ENCODE measurements around the gene FAM171A2.

FAM171A2 gene

GRCh38 chr17:44389723-44390202, 26.1 kb upstream of the FAM171A2 start:
- DNase-seq (ENCODE audit: low spot score): no peak
- in situ Hi-C loops (cut with MboI; ENCODE audit: low sequenced_read_pairs, unreplicated experiment): no loop called here
- no peak for TF ChIP-seq CTCF (IDR thresholded peaks at IDR 0.05; ENCODE audit: borderline replicate concordance, control extremely low read depth, extremely low read depth, insufficient read depth, missing control alignments)

- no peak for TF ChIP-seq CTCF (IDR thresholded peaks at IDR 0.05; ENCODE audit: borderline replicate concordance, control extremely low read depth, extremely low read depth, insufficient read depth, missing control alignments)
- in situ Hi-C loops (cut with MboI; ENCODE audit: low sequenced_read_pairs, unreplicated experiment): no loop called here
These were observed 25.6 kb upstream of the FAM171A2 start, which contains the start of gene ITGA2B for GRCh38 chr17:44389281-44389680. Gene ITGA2B (minus strand): TSS chr17:44389649. CDS start chr17:44389473, 176 bp downstream.

DNA sequence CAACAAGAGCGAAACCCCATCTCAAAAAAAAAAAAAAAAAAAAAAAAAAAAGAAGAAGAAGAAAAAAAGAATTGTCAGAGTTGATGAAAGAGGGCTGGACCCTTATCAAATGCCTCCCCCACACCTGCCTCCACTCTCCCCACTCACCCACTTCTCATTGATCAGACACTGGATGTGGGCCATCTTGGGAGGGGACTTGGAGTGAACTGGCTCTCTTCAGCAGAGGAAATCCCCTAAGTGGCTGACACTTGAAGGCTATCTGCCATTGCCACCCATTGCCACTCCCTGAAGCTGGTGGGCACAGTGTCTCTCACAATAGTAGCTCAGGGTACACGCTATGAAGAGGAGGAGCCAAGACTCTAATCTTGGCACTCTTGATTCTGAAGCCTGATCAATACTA, 24.2 kb upstream of the FAM171A2 start:
- TF ChIP-seq CTCF (IDR thresholded peaks at IDR 0.05; ENCODE audit: borderline replicate concordance, control extremely low read depth, extremely low read depth, insufficient read depth, missing control alignments): no peak
- in situ Hi-C loops (cut with MboI; ENCODE audit: low sequenced_read_pairs, unreplicated experiment): no loop called here
- no peak for DNase-seq (ENCODE audit: low spot score)

More at GRCh38 chr17:44389281-44389680, 25.6 kb upstream of the FAM171A2 start, which contains the start of gene ITGA2B:
- DNase-seq (ENCODE audit: low spot score): no peak

GRCh38 chr17:44386182-44386525, 22.5 kb upstream of the FAM171A2 start:
- TF ChIP-seq CTCF (IDR thresholded peaks at IDR 0.05; ENCODE audit: borderline replicate concordance, control extremely low read depth, extremely low read depth, insufficient read depth, missing control alignments): no peak
- in situ Hi-C loops (cut with MboI; ENCODE audit: low sequenced_read_pairs, unreplicated experiment): no loop called here
- DNase-seq (ENCODE audit: low spot score): no peak

DNA sequence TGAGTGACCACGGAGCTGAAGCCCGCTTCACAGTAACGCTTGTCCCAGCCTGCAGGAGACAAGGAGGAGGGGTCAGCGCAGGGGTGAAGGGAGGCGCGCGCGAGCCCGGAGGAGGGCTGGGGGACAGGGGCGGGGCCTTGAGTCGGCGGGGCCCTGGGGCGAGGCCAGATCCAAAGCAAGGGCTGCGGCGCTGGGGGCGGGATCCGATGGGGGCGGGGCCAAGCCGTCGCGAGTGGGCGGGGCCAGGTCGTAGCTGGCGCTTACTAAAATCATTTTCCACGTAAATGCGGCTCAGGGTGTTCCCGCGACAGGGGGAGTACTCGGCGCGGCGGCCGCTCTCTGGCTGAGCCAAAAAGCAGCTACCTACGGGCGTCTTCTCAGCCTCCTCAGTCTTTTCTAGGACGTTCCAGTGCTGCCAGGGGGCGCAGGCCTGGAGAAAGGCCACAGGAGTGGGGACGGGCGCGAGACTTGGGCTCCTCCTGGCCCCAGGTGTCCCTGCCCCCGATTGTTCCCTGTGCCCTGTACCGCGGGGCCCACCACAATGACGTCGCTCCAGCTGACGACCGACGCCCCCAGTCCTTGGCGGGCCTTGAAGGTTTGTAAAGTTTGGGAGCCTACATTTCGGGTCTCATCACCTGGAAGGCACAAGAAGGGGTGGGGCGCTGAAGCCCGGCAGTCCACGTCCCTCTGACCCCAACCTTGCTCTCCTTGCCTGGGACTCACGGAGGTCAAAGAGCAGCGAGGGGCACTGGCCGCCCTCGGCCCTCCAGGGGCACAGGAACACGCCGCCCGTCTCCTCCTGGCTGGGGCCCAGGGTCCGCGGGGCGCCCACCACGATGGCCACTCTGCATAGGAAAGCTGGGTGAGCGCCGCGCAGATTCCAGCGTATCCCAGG, 21.9 kb upstream of the FAM171A2 start:
- TF ChIP-seq CTCF (IDR thresholded peaks at IDR 0.05; ENCODE audit: borderline replicate concordance, control extremely low read depth, extremely low read depth, insufficient read depth, missing control alignments): peak; percentile 11
- DNase-seq (ENCODE audit: low spot score): peak; percentile 95
- in situ Hi-C loops (cut with MboI; ENCODE audit: low sequenced_read_pairs, unreplicated experiment): no loop called here

- DNase-seq (ENCODE audit: low spot score): peak; percentile 43
- TF ChIP-seq CTCF (IDR thresholded peaks at IDR 0.05; ENCODE audit: borderline replicate concordance, control extremely low read depth, extremely low read depth, insufficient read depth, missing control alignments): no peak
- in situ Hi-C loops (cut with MboI; ENCODE audit: low sequenced_read_pairs, unreplicated experiment): no loop called here
These were observed 21.2 kb upstream of the FAM171A2 start for GRCh38 chr17:44384823-44385286.

Measured in GM13976 (cell line).